ENCODE data around the gene MYO9B.

DNA sequence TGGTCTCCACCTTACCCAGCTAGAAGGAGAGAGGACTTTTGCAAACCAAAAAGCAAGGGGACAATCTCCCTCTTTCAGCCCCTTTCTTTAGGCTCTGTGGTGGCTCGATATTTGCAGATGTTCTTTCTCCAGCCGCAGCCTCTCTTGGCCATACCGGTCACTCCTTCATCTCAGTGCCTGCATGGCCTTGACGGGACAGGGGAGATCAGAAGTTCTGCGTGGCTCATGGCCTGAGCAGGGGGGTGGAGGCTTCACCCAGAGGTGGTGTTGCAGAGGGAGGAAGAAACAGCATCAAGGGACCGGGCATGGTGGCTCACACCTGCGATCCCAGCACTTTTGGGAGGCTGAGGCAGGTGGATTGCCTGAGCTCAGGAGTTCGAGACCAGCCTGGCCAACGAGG, 53.2 kb downstream of the MYO9B start:
- TF ChIP-seq, protein P1, sequence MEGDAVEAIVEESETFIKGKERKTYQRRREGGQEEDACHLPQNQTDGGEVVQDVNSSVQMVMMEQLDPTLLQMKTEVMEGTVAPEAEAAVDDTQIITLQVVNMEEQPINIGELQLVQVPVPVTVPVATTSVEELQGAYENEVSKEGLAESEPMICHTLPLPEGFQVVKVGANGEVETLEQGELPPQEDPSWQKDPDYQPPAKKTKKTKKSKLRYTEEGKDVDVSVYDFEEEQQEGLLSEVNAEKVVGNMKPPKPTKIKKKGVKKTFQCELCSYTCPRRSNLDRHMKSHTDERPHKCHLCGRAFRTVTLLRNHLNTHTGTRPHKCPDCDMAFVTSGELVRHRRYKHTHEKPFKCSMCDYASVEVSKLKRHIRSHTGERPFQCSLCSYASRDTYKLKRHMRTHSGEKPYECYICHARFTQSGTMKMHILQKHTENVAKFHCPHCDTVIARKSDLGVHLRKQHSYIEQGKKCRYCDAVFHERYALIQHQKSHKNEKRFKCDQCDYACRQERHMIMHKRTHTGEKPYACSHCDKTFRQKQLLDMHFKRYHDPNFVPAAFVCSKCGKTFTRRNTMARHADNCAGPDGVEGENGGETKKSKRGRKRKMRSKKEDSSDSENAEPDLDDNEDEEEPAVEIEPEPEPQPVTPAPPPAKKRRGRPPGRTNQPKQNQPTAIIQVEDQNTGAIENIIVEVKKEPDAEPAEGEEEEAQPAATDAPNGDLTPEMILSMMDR (conservative IDR thresholded peaks at IDR 0.05 in 1 of 2, IDR thresholded peaks at IDR 0.05 in 1 of 2; ENCODE audit: extremely low read depth in 1 of 2, insufficient read depth in 1 of 2, low read depth in 1 of 2, low read length in 2 of 2): no peak
- no peak for TF ChIP-seq EZH2 (IDR thresholded peaks at IDR 0.05; ENCODE audit: borderline replicate concordance, low read length)

All from mammary epithelial cell (primary cell).